HFF-Myc (cell line): ENCODE measurements around the gene ERFE.

Experiments
- DNase-seq: peaks from one replicate; pipeline ENCODE4 v3.0.0-alpha.2; 2011; ENCODE audit warnings: low read depth; ENCODE audit errors: extremely low read depth
- H3K4me3 ChIP-seq: replicated peaks from 2 replicates; pipeline ENCODE4 v1.5.1; 2011; ENCODE audit warnings: low read depth, mild to moderate bottlenecking, control low read depth, low read length
- TF ChIP-seq, protein P1 (sequence below): IDR thresholded peaks from 2 replicates; pipeline ENCODE4 v1.5.1; 2012; ENCODE audit warnings: mild to moderate bottlenecking, low read depth, low read length, control low read depth; ENCODE audit errors: missing control alignments

Gene ERFE

DNA sequence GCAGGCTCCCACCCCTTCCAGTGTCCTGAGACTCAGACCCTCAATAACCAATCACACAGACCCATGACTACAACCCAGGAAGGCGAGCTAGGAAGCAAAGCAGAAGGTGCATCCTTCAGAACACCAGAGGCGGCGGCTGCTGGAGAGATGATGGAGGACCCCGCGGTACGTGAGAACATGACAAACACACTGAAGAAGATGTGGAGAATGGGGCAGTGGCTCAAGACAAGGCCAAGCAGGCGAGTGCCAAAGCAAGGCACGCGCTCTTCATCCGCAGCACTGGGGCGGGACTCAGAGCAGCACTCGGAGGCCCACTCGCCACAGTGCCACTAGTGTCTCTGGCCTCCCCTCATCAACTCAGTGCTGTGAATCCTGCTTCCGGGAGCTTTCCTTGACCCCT is 13.7 kb downstream of the ERFE start:
- no peak overlapping the region for H3K4me3 ChIP-seq
- DNase-seq, result no peak
- TF ChIP-seq, protein P1, sequence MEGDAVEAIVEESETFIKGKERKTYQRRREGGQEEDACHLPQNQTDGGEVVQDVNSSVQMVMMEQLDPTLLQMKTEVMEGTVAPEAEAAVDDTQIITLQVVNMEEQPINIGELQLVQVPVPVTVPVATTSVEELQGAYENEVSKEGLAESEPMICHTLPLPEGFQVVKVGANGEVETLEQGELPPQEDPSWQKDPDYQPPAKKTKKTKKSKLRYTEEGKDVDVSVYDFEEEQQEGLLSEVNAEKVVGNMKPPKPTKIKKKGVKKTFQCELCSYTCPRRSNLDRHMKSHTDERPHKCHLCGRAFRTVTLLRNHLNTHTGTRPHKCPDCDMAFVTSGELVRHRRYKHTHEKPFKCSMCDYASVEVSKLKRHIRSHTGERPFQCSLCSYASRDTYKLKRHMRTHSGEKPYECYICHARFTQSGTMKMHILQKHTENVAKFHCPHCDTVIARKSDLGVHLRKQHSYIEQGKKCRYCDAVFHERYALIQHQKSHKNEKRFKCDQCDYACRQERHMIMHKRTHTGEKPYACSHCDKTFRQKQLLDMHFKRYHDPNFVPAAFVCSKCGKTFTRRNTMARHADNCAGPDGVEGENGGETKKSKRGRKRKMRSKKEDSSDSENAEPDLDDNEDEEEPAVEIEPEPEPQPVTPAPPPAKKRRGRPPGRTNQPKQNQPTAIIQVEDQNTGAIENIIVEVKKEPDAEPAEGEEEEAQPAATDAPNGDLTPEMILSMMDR, result no peak

DNA sequence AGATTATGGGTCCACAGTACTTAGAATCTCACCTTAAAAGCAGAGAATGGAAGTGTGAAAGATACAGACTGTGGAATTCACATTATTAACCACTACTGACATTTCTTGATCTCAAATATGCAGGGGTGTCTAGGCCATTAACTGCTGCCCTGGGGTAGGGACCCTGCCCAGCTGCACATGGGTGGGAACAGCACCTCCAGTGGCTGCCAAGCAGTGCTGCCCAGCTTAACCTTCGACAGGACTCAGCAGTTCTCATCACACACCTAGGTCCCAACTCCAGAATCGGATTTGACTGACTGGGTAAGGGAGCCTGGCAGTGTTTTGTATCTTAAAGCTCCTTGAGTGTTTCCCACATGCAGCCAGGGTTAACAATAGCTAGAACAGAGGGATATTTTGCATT is 14.9 kb downstream of the ERFE start:
- TF ChIP-seq, protein P1, result no peak

DNA sequence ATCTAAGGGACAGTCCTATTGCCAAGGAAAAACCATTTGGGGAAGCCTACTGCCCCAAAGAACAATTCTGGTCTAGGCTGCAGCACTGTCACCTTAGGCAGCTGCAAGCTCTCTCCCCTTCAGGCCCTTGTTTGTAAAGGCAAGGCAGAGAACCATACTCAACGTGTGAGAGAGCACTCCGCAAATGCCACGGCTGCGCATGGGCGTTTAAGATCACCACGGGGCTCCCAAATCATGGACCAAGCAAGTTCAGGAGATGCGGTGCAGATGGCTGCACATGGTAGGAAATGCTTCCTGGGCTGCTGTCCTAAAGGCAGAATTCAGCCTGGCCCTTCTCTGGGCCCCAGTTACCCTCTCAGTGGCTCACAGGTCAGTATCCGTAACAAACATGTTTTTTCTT is 15.5 kb downstream of the ERFE start:
- no peak overlapping the region for H3K4me3 ChIP-seq
- no peak for DNase-seq
- TF ChIP-seq, protein P1, result no peak

More for the DNA sequence above, 14.9 kb downstream of the ERFE start:
- no peak overlapping the region for H3K4me3 ChIP-seq
- no peak for DNase-seq

DNA sequence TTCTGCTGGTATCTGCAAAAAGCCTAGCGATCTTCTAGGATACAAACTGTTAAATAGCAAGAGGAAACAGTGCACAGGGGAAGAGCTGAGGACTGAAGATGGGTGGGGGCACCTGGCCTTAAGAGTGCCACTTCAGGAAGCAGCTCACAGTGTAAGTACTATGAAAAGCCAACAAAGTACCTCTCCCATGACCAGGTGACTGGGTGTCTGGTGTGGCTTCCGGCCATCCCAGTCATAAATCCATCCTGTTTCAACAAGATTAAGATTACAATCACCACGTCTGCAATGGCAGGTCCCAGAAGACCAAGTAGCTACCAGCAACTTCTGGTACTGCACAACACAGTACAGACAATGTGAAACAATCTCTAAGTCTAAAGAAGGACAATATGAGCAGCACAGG is 15.9 kb downstream of the ERFE start:
- H3K4me3 ChIP-seq, result no peak overlapping the region
- no peak for DNase-seq
- TF ChIP-seq, protein P1, result no peak

DNA sequence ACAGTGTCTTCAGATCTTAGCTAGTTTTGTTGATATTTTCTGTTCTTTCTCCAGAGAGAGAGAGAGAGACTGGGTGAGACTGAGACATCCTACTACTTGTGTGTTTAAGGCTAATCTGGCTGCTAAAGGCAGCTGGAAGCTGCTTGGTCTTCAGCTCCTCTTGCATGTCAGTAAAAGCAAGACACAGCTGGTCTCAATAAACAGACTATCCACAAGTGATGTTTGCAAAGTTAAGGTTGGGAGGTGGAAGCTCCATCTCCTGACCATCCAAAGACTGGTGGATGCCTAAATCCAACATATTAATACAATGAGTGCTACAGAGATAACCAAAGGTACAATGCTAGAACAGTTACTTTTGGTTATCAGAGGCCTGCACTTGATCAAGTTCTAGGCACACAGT is 17.8 kb downstream of the ERFE start:
- no peak for DNase-seq
- TF ChIP-seq, protein P1, result no peak
- H3K4me3 ChIP-seq, result no peak overlapping the region

DNA sequence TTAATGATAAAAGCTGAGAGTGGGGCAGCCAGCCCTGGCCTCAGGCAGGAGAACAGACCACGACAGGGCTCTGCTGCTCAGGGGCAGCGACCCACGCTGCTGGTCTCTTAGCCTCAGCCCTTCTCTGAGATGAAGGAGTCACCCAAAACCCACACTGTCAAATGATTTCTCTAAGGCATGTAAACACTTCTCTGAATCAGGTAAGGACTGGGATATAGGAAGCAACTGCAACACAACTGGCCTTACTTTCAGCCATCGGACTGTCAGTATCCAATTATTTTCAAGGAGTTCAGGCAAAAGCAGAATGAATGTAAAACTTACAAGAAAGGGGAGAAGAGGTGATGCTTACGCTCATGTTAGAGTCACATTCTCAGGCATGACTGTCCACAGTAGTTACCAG is 21.8 kb downstream of the ERFE start:
- H3K4me3 ChIP-seq, result no peak overlapping the region

DNA sequence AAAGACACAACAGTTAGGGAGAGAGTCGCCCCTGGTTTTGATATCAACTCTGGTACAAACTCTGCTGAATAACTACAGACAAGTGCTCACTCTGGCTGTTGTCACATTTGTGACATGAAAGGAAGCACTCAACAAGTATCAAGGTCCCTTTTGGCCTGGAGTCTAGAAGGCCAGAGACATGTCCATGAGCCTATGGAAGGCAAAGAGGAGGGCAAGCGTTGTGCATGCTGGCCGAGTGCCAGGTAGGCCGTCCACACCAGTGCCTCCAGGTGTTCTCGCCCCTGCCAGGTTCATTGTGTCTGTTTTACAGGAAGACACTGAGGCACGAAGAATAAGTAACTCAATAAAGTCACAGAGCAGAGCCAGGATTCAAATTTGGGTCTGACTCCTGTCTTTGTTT is 23.6 kb downstream of the ERFE start:
- DNase-seq, result no peak
- TF ChIP-seq, protein P1, result no peak

More for the DNA sequence above, 21.8 kb downstream of the ERFE start:
- TF ChIP-seq, protein P1, result no peak
- no peak for DNase-seq

More for the DNA sequence above, 23.6 kb downstream of the ERFE start:
- no peak overlapping the region for H3K4me3 ChIP-seq
